Ovary (tissue), 3 donors: ENCODE measurements around the gene TRAPPC3L.

ENCODE experiments used
- EP300 ChIP-seq: sonication (generic); formaldehyde crosslinking; IDR thresholded peaks from one replicate; pipeline ENCODE4 v1.6.1; 2017; ENCODE audit warnings: antibody characterized with exemption
- POLR2A ChIP-seq: fragments of 450-650 bp; IDR thresholded peaks from one replicate; pipeline ENCODE4 v1.6.1; 2017; ENCODE audit warnings: antibody characterized with exemption, mild to moderate bottlenecking, moderate library complexity
- TF ChIP-seq, protein P1 (sequence below), 3 donors: fragments of 450-650 bp in 2 of 3; fragments of 200-600 bp in 1 of 3; IDR thresholded peaks; one replicate each; pipeline versions ENCODE4 v1.5.1 to v1.8.0; 2016 to 2022; ENCODE audit warnings: antibody characterized with exemption in 3 of 3, mild to moderate bottlenecking in 1 of 3
- donor health status: DM: no; HTN: no; CAD: no.

DNA sequence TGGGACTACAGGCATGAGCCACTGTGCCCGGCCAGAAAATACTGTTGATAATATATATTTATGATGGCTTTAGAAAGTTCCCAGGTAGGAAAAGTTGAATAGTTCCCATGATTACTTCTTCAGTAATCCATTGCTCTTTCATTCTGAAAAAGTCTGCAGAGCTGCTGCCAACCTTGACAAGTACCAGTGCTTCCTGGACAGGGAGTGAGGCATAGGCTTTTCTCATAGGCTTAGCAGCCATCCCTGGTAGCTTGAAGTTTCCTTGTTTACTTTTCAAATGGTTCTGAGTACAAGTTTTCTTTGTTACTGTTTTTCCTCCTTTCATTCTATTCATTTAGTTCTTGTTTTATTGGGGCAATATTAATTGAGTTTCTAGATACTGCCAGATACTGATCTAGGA is 33.7 kb upstream of the TRAPPC3L start:
- TF ChIP-seq, protein P1, sequence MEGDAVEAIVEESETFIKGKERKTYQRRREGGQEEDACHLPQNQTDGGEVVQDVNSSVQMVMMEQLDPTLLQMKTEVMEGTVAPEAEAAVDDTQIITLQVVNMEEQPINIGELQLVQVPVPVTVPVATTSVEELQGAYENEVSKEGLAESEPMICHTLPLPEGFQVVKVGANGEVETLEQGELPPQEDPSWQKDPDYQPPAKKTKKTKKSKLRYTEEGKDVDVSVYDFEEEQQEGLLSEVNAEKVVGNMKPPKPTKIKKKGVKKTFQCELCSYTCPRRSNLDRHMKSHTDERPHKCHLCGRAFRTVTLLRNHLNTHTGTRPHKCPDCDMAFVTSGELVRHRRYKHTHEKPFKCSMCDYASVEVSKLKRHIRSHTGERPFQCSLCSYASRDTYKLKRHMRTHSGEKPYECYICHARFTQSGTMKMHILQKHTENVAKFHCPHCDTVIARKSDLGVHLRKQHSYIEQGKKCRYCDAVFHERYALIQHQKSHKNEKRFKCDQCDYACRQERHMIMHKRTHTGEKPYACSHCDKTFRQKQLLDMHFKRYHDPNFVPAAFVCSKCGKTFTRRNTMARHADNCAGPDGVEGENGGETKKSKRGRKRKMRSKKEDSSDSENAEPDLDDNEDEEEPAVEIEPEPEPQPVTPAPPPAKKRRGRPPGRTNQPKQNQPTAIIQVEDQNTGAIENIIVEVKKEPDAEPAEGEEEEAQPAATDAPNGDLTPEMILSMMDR (IDR thresholded peaks at IDR 0.05) = no peak
- TF ChIP-seq EP300 (no peak), POLR2A (no peak)
